Right lobe of liver (tissue), 4 donors: ENCODE data around the gene CHN1.

Experiments
- POLR2A ChIP-seq: fragments of 450-650 bp; IDR thresholded peaks from one replicate; pipeline ENCODE4 v1.6.1; 2017; ENCODE audit warnings: antibody characterized with exemption, mild to moderate bottlenecking
- TF ChIP-seq, protein P1 (sequence below), 4 donors: fragments of 200-600 bp in 3 of 4; fragments of 450-650 bp in 1 of 4; IDR thresholded peaks; one replicate each; pipeline versions ENCODE4 v1.5.1 to v1.8.0; 2016 to 2022; ENCODE audit warnings: antibody characterized with exemption in 4 of 4, mild to moderate bottlenecking in 2 of 4
- donor health status: DM: no; HTN: no; CAD: no.
- donor health status: DM: no; HTN: no; CAD: no.
- donor health status: DM: no; HTN: yes; CAD: no.

DNA sequence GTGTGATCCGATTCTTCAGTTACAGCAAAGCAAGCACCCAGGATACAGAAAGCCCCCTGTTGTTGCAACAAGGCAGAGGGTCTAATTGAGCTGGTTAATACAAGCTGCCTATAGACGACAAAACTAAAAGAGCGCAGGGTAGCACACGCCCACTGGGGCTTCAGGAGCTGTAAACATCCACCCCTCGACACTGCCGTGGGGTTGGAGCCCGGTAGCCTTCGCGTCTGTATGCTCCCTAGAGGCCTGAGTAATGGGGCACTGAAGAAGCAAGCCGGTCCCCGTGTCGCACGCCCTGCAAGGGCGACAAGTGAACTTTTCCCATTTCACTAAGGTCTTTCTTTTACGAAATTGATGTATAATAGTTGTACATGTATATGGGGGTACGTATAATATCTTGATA, 216.2 kb downstream of the CHN1 start:
- TF ChIP-seq, protein P1, sequence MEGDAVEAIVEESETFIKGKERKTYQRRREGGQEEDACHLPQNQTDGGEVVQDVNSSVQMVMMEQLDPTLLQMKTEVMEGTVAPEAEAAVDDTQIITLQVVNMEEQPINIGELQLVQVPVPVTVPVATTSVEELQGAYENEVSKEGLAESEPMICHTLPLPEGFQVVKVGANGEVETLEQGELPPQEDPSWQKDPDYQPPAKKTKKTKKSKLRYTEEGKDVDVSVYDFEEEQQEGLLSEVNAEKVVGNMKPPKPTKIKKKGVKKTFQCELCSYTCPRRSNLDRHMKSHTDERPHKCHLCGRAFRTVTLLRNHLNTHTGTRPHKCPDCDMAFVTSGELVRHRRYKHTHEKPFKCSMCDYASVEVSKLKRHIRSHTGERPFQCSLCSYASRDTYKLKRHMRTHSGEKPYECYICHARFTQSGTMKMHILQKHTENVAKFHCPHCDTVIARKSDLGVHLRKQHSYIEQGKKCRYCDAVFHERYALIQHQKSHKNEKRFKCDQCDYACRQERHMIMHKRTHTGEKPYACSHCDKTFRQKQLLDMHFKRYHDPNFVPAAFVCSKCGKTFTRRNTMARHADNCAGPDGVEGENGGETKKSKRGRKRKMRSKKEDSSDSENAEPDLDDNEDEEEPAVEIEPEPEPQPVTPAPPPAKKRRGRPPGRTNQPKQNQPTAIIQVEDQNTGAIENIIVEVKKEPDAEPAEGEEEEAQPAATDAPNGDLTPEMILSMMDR (IDR thresholded peaks at IDR 0.05), result no peak
- no peak for TF ChIP-seq POLR2A
